Measurements from ENCODE around the gene LRPAP1.

The LRPAP1 gene

DNA sequence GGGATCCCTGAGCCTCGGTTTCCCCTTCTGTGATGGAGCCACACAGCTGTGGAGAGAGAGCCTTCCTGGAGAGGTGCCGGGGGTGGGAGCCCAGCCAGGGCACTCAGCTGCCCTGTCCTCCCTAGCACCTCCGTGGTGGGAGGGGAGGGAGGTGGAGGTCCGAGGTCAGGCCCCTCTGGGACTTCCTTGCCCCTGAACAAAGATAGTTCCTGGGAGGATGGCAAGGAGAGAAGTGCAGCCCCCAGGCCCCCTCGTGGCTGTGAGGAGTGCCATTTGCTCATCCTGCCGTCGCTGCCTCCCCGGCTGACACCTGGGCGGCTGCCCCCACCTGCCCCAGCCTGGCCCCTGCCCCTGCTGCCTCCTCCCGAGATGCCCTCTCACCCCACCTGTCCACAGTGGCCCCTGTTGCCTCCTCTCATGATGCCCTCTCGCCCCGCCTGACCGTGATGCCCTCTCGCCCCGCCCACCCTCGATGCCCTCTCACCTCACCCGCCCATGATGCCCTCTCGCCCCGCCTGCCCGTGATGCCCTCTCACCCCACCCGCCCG, 56.4 kb downstream of the LRPAP1 start:
- TF ChIP-seq CSDC2 (CRISPR knock-in tag; IDR thresholded peaks at IDR 0.05) (no peak), PPARA (CRISPR knock-in tag; IDR thresholded peaks at IDR 0.05; ENCODE audit: borderline replicate concordance) (no peak), ARNTL (CRISPR knock-in tag; IDR thresholded peaks at IDR 0.05; ENCODE audit: borderline replicate concordance, low read depth) (no peak), ZNF565 (CRISPR knock-in tag; conservative IDR thresholded peaks at IDR 0.05; ENCODE audit: low read depth) (no peak), ESRRG (CRISPR knock-in tag; IDR thresholded peaks at IDR 0.05) (no peak), GLIS3 (CRISPR knock-in tag; IDR thresholded peaks at IDR 0.05) (no peak), RARB (CRISPR knock-in tag; IDR thresholded peaks at IDR 0.05) (no peak)
- TF ChIP-seq, protein P1, sequence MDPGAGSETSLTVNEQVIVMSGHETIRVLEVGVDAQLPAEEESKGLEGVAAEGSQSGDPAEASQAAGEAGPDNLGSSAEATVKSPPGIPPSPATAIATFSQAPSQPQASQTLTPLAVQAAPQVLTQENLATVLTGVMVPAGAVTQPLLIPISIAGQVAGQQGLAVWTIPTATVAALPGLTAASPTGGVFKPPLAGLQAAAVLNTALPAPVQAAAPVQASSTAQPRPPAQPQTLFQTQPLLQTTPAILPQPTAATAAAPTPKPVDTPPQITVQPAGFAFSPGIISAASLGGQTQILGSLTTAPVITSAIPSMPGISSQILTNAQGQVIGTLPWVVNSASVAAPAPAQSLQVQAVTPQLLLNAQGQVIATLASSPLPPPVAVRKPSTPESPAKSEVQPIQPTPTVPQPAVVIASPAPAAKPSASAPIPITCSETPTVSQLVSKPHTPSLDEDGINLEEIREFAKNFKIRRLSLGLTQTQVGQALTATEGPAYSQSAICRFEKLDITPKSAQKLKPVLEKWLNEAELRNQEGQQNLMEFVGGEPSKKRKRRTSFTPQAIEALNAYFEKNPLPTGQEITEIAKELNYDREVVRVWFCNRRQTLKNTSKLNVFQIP (CRISPR knock-in tag; IDR thresholded peaks at IDR 0.05; ENCODE audit: borderline replicate concordance, low read depth) = no peak
- TF ChIP-seq, protein P2, sequence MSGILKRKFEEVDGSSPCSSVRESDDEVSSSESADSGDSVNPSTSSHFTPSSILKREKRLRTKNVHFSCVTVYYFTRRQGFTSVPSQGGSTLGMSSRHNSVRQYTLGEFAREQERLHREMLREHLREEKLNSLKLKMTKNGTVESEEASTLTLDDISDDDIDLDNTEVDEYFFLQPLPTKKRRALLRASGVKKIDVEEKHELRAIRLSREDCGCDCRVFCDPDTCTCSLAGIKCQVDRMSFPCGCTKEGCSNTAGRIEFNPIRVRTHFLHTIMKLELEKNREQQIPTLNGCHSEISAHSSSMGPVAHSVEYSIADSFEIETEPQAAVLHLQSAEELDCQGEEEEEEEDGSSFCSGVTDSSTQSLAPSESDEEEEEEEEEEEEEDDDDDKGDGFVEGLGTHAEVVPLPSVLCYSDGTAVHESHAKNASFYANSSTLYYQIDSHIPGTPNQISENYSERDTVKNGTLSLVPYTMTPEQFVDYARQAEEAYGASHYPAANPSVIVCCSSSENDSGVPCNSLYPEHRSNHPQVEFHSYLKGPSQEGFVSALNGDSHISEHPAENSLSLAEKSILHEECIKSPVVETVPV (CRISPR knock-in tag; IDR thresholded peaks at IDR 0.05) = no peak
- TF ChIP-seq, protein P3, sequence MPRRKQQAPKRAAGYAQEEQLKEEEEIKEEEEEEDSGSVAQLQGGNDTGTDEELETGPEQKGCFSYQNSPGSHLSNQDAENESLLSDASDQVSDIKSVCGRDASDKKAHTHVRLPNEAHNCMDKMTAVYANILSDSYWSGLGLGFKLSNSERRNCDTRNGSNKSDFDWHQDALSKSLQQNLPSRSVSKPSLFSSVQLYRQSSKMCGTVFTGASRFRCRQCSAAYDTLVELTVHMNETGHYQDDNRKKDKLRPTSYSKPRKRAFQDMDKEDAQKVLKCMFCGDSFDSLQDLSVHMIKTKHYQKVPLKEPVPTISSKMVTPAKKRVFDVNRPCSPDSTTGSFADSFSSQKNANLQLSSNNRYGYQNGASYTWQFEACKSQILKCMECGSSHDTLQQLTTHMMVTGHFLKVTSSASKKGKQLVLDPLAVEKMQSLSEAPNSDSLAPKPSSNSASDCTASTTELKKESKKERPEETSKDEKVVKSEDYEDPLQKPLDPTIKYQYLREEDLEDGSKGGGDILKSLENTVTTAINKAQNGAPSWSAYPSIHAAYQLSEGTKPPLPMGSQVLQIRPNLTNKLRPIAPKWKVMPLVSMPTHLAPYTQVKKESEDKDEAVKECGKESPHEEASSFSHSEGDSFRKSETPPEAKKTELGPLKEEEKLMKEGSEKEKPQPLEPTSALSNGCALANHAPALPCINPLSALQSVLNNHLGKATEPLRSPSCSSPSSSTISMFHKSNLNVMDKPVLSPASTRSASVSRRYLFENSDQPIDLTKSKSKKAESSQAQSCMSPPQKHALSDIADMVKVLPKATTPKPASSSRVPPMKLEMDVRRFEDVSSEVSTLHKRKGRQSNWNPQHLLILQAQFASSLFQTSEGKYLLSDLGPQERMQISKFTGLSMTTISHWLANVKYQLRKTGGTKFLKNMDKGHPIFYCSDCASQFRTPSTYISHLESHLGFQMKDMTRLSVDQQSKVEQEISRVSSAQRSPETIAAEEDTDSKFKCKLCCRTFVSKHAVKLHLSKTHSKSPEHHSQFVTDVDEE (CRISPR knock-in tag; IDR thresholded peaks at IDR 0.05) = no peak
- ATAC-seq = no peak

DNA sequence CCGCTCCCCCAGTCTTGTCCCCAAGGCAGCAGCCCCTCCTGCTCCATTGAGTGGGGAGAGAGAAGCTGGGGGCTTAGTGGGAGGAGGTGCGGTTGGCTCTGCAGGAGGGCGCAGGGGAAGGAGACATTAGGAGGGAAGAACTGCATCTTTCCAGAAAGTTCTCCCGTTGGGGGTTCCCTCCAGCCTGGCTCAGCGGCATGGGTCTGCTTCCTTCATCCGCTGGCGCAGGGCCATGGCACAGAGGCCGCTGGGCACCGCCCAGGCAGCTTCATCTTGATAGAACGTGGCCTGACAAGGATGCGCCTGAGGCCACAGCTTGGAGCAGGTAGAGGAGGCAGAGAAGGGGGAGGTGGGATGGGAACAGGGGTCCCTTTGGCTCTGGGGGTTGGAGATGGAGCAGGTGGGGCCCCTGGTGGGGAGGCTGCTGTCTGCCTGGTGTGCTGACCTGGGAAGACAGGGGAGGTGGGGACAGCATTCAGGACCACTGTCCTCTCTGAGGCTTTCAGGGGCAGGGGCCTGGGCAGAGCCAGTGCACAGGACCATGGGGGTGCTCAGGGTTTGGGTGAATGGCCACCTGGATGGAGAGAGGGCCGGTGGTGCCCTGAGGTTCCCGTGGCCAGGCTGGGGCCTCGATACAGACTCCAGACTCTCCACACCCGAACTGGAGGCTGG, 57.0 kb downstream of the LRPAP1 start:
- TF ChIP-seq BACH2 (CRISPR knock-in tag; IDR thresholded peaks at IDR 0.05; ENCODE audit: borderline replicate concordance) = no peak
- no peak for TF ChIP-seq ZFP30 (CRISPR knock-in tag; IDR thresholded peaks at IDR 0.05)
- no peak for TF ChIP-seq ARNTL (CRISPR knock-in tag; IDR thresholded peaks at IDR 0.05; ENCODE audit: borderline replicate concordance, low read depth)
- TF ChIP-seq SNAI2 (CRISPR knock-in tag; IDR thresholded peaks at IDR 0.05) = no peak
- TF ChIP-seq, protein P1 (CRISPR knock-in tag; IDR thresholded peaks at IDR 0.05; ENCODE audit: borderline replicate concordance, low read depth) = no peak
- TF ChIP-seq ISL1 (CRISPR knock-in tag; IDR thresholded peaks at IDR 0.05) = no peak
- TF ChIP-seq, protein P4, sequence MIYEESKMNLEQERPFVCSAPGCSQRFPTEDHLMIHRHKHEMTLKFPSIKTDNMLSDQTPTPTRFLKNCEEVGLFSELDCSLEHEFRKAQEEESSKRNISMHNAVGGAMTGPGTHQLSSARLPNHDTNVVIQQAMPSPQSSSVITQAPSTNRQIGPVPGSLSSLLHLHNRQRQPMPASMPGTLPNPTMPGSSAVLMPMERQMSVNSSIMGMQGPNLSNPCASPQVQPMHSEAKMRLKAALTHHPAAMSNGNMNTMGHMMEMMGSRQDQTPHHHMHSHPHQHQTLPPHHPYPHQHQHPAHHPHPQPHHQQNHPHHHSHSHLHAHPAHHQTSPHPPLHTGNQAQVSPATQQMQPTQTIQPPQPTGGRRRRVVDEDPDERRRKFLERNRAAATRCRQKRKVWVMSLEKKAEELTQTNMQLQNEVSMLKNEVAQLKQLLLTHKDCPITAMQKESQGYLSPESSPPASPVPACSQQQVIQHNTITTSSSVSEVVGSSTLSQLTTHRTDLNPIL (CRISPR knock-in tag; IDR thresholded peaks at IDR 0.05; ENCODE audit: low read depth) = no peak
- no peak for TF ChIP-seq GLIS3 (CRISPR knock-in tag; IDR thresholded peaks at IDR 0.05)
- TF ChIP-seq, protein P5, sequence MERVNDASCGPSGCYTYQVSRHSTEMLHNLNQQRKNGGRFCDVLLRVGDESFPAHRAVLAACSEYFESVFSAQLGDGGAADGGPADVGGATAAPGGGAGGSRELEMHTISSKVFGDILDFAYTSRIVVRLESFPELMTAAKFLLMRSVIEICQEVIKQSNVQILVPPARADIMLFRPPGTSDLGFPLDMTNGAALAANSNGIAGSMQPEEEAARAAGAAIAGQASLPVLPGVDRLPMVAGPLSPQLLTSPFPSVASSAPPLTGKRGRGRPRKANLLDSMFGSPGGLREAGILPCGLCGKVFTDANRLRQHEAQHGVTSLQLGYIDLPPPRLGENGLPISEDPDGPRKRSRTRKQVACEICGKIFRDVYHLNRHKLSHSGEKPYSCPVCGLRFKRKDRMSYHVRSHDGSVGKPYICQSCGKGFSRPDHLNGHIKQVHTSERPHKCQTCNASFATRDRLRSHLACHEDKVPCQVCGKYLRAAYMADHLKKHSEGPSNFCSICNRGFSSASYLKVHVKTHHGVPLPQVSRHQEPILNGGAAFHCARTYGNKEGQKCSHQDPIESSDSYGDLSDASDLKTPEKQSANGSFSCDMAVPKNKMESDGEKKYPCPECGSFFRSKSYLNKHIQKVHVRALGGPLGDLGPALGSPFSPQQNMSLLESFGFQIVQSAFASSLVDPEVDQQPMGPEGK (CRISPR knock-in tag; IDR thresholded peaks at IDR 0.05; ENCODE audit: borderline replicate concordance) = no peak
- TF ChIP-seq ZNF565 (CRISPR knock-in tag; conservative IDR thresholded peaks at IDR 0.05; ENCODE audit: low read depth) = no peak
- TF ChIP-seq ESRRG (CRISPR knock-in tag; IDR thresholded peaks at IDR 0.05) = no peak
- TF ChIP-seq ZNF8 (CRISPR knock-in tag; IDR thresholded peaks at IDR 0.05) = no peak
- no peak for ATAC-seq
